HepG2 (cell line): ENCODE measurements around the gene DVL3. TPM values are rescaled to one million over a fixed set of nuclear protein-coding genes. Genes with fewer than 3 reads are reported as not detected.
A peak's percentile ranks its signal among the peaks of the same experiment; 100 is the strongest.

ENCODE experiments used
- ATAC-seq: fragments of 200-7000 bp; cut with Tn5 transposase; 3 replicates; pipeline ENCODE4 v1.9.1; 2020; ENCODE audit warnings: mild to moderate bottlenecking, moderate library complexity
- BruUV-seq: library from RNA; stranded (reverse); fragments of 400-500 nt; replicated peaks from 2 replicates; lab custom pipeline; 2021; lab: Mats Ljungman, UMichigan
- CTCF ChIA-PET: fragments of 300-600 bp; formaldehyde crosslinking; extraction: SDS; loops from one replicate; lab custom pipeline; 2021; ENCODE audit warnings: low total read pairs, inconsistent platforms, low intra/inter-chr PET ratio; lab: Yijun Ruan, JAX
- POLR2A ChIA-PET: fragments of 350-600 bp; sonication (Branson Sonifier 250); formaldehyde crosslinking; loops from one replicate; lab custom pipeline; 2020; ENCODE audit warnings: antibody characterized with exemption, inconsistent platforms; lab: Yijun Ruan, JAX
- DNase-seq: peaks from one replicate; pipeline ENCODE4 v3.0.0-alpha.2; 2015; ENCODE audit warnings: low spot score
- FAIRE-seq: peaks from 3 replicates; lab custom pipeline; 2011; peaks lifted over from hg19 to GRCh38; lab: Jason Lieb, UNC
- H2AFZ ChIP-seq: one replicate; pipeline ENCODE4 v1.6.1; 2011; ENCODE audit warnings: low read length, inconsistent platforms
- H3K27ac ChIP-seq: fragments of 300-600 bp; 3 replicates; pipeline ENCODE4 v1.8.0; 2011; ENCODE audit warnings: mixed run types, mild to moderate bottlenecking, mixed read lengths, low read length, inconsistent platforms; ENCODE audit not compliant: insufficient read depth; ENCODE audit errors: extremely low read length
- H3K27me3 ChIP-seq, 2 experiments: fragments of 200-600 bp in 1 of 2; 2 replicates in 1 of 2; 3 replicates in 1 of 2; pipeline versions ENCODE4 v1.6.0 to v1.8.0; 2011; ENCODE audit warnings: low read length in 2 of 2, mild to moderate bottlenecking in 2 of 2, moderate library complexity in 2 of 2, inconsistent platforms in 1 of 2; ENCODE audit not compliant: insufficient read depth in 2 of 2, control insufficient read depth in 1 of 2
- H3K36me3 ChIP-seq, 2 experiments: fragments of 200-600 bp in 1 of 2; replicated peaks in 1 of 2; 2 replicates in 1 of 2; 3 replicates in 1 of 2; pipeline versions ENCODE4 v1.5.1 to v1.8.0; 2011; ENCODE audit warnings: low read length in 2 of 2, inconsistent platforms in 1 of 2; ENCODE audit not compliant: insufficient read depth in 2 of 2, control insufficient read depth in 1 of 2
- H3K4me1 ChIP-seq: 2 replicates; pipeline ENCODE4 v1.5.1; 2012; ENCODE audit warnings: low read length, inconsistent platforms; ENCODE audit not compliant: insufficient read depth
- H3K4me2 ChIP-seq: 2 replicates; pipeline ENCODE4 v1.6.0; 2011; ENCODE audit warnings: low read depth, low read length, inconsistent platforms
- H3K4me3 ChIP-seq, 3 experiments: fragments of 200-600 bp in 1 of 3; sonication (generic), shearing (Covaris generic) in 1 of 3; replicated peaks in 1 of 3; 2 replicates each; pipeline ENCODE4 v1.5.1; 2011 to 2016; ENCODE audit warnings: low read length in 3 of 3, inconsistent platforms in 2 of 3, low read depth in 2 of 3, mild to moderate bottlenecking in 2 of 3, control low read depth in 1 of 3, mixed read lengths in 1 of 3; ENCODE audit not compliant: insufficient read depth in 1 of 3
- H3K79me2 ChIP-seq: one replicate; pipeline ENCODE4 v1.6.1; 2011; ENCODE audit warnings: low read length, inconsistent platforms; ENCODE audit not compliant: insufficient read depth
- H3K9ac ChIP-seq: 2 replicates; pipeline ENCODE4 v1.6.0; 2011; ENCODE audit warnings: mild to moderate bottlenecking, low read depth, low read length, inconsistent platforms; ENCODE audit not compliant: insufficient read depth
- H3K9me3 ChIP-seq: 2 replicates; pipeline ENCODE4 v1.5.1; 2012; ENCODE audit warnings: mild to moderate bottlenecking, low read length
- H4K20me1 ChIP-seq: 2 replicates; pipeline ENCODE4 v1.6.0; 2011; ENCODE audit warnings: inconsistent platforms, mild to moderate bottlenecking, low read length, moderate library complexity; ENCODE audit not compliant: insufficient read depth
- BCLAF1 ChIP-seq: fragments of 450-650 bp; IDR thresholded peaks from 2 replicates; pipeline ENCODE4 v1.6.1; 2017; ENCODE audit warnings: mild to moderate bottlenecking
- FOXA3 ChIP-seq: IDR thresholded peaks from 2 replicates; pipeline ENCODE4 v1.6.1; 2016; ENCODE audit warnings: missing genetic modification reagents, missing compliant biosample characterization
- GATA4 ChIP-seq: sonication (generic); IDR thresholded peaks from 2 replicates; pipeline ENCODE4 v1.6.1; 2016; ENCODE audit warnings: antibody characterized with exemption, low read depth, borderline replicate concordance
- PRDM4 ChIP-seq: sonication (generic); formaldehyde crosslinking; IDR thresholded peaks from 2 replicates; pipeline ENCODE4 v1.9.0; 2021; ENCODE audit warnings: missing genetic modification reagents, borderline replicate concordance
- STAT5B ChIP-seq: sonication (generic); formaldehyde crosslinking; IDR thresholded peaks from 2 replicates; pipeline ENCODE4 v1.4.0; 2020; ENCODE audit warnings: missing genetic modification reagents
- TARDBP ChIP-seq: sonication (generic); formaldehyde crosslinking; IDR thresholded peaks from 2 replicates; pipeline ENCODE4 v1.8.0; 2022; ENCODE audit warnings: mild to moderate bottlenecking, missing genetic modification reagents
- TOE1 ChIP-seq: sonication (generic); formaldehyde crosslinking; IDR thresholded peaks from 2 replicates; pipeline ENCODE4 v1.4.0; 2020; ENCODE audit warnings: mild to moderate bottlenecking, missing genetic modification reagents
- ZMAT5 ChIP-seq: sonication (generic); formaldehyde crosslinking; IDR thresholded peaks from 2 replicates; pipeline ENCODE4 v1.5.0; 2020; ENCODE audit warnings: mild to moderate bottlenecking, low read depth, missing genetic modification reagents, borderline replicate concordance
- ZNF207 ChIP-seq: fragments of 450-650 bp; IDR thresholded peaks from 2 replicates; pipeline ENCODE4 v1.6.1; 2016; ENCODE audit warnings: antibody characterized with exemption, borderline replicate concordance
- ZNF253 ChIP-seq: sonication (generic); formaldehyde crosslinking; IDR thresholded peaks from 2 replicates; pipeline ENCODE4 v1.8.0; 2022; ENCODE audit warnings: mild to moderate bottlenecking, missing genetic modification reagents, borderline replicate concordance
- ZNF781 ChIP-seq: sonication (generic); formaldehyde crosslinking; IDR thresholded peaks from 2 replicates; pipeline ENCODE4 v1.5.1; 2020; ENCODE audit warnings: borderline replicate concordance, mild to moderate bottlenecking, missing genetic modification reagents; ENCODE audit errors: not compliant biosample characterization
- ZNF784 ChIP-seq: sonication (generic); formaldehyde crosslinking; IDR thresholded peaks from 2 replicates; pipeline ENCODE4 v1.5.1; 2020; ENCODE audit warnings: missing genetic modification reagents, mild to moderate bottlenecking, borderline replicate concordance
- ZNF891 ChIP-seq: sonication (generic); formaldehyde crosslinking; IDR thresholded peaks from 2 replicates; pipeline ENCODE4 v1.5.0; 2020; ENCODE audit warnings: mild to moderate bottlenecking, missing genetic modification reagents
- WGBS: methylation state at CpG from one replicate; pipeline ENCODE4 v1.1.6; 2017; ENCODE audit warnings: low lambda C conversion rate; 5-methylcytosine and 5-hydroxymethylcytosine counted together
- in situ Hi-C: cut with HindIII; loops from 2 replicates; pipeline ENCODE4 v1.10.0; 2017; ENCODE audit warnings: low pct_unique_long_range_greater_than_20kb; ENCODE audit not compliant: extremely low pct_ligation_motif_present
- intact Hi-C: fragments of 100-400 bp; cut with micrococcal nuclease; formaldehyde crosslinking; loops from one replicate; pipeline ENCODE4 v1.10.0; 2022; ENCODE audit not compliant: unreplicated experiment
- polyA plus RNA-seq, 8 experiments: library from polyadenylated mRNA; depleted of rRNA in 3 of 8; stranded (reverse) in 7 of 8; unstranded in 1 of 8; fragments of >200 nt; fragmentation: Illumina TruSeq in 4 of 8; extraction: Trizol in 4 of 8; gene quantifications; 2 replicates each; pipeline versions ENCODE4 v1.2.1 to v1.2.3, GENCODE V29; 2011 to 2016; ENCODE audit warnings: low read depth in 4 of 8, missing spikeins in 1 of 8, mixed read lengths in 1 of 8; ENCODE audit not compliant: insufficient read depth in 1 of 8
- total RNA-seq, 5 experiments: library from RNA; depleted of rRNA; stranded (reverse); fragments of >200 nt; fragmentation: Illumina TruSeq; extraction: Trizol; gene quantifications; 2 replicates each; pipeline ENCODE4 v1.2.3, GENCODE V29; 2016; ENCODE audit warnings: low read depth in 1 of 5

Gene DVL3
- total and polyA plus RNA-seq, 2 of the 13 experiments (the other 11 are each of a cell fraction or from before 2014, with no cell fraction given): 29.0 to 36.1 TPM

- no peak for TF ChIP-seq BCLAF1
These were observed 22.2 kb upstream of the DVL3 start (continued) for GRCh38 chr3:184132945-184133344.

- 4% methylated on average over 35 of the region's 37 CpGs for WGBS
- ChIA-PET POLR2A (interaction anchor here (0.7 to 2.8 kb wide), 12 partner anchors 9 to 250 kb away, joined by 3 to 28 read pairs (median 5); partner anchors contain the start of genes ABCC5, ABCF3, DVL3 and PARL), CTCF (no interaction called here)
- Histone ChIP-seq H3K4me1 (peaks cover 23% of the 10 kb centered on the region), H4K20me1 (no peaks in the 10 kb centered on the region), H3K4me2 (peak overlapping the region; percentile 82), H3K79me2 (peaks cover 30% of the 10 kb centered on the region), H3K27me3 (no peaks in the 10 kb centered on the region; a peak in 1 of 5 replicates), H3K4me3 (peak overlapping the region; percentile 86 to 94 (median 93)), H3K9me3 (no peaks in the 10 kb centered on the region), H3K9ac (peak overlapping the region; percentile 89), H2AFZ (peak overlapping the region; percentile 56), H3K27ac (peak overlapping the region; percentile 61), H3K36me3 (peaks cover 2 to 6% of the 10 kb centered on the region in 2 experiments; a peak in 3 of 5 replicates)
- in situ Hi-C loops: loop anchor here (25.0 kb wide), 1 partner anchor 247 kb away; the partner anchor contains the start of gene PARL
- intact Hi-C loops: loop anchor here (2.0 to 5.0 kb wide), 2 partner anchors 92 to 239 kb away; no protein-coding TSS in a partner anchor
- BruUV-seq: no TSS peak
- ATAC-seq (peak; percentile 81), FAIRE-seq (peak; percentile 61), DNase-seq (peak; percentile 74)
- no peak for TF ChIP-seq STAT5B
- no peak for TF ChIP-seq PRDM4 (CRISPR knock-in tag)
- TF ChIP-seq ZMAT5: no peak
- peak; percentile 42 for TF ChIP-seq ZNF781
- TF ChIP-seq ZNF891 (CRISPR knock-in tag): peak; percentile 54; the same call in 1 of the 2 replicates
- TF ChIP-seq TARDBP (CRISPR knock-in tag): peak; percentile 61; the same call in 1 of the 2 replicates
- TF ChIP-seq ZNF784 (CRISPR knock-in tag): peak; percentile 87; the same call in 1 of the 2 replicates
- no peak for TF ChIP-seq ZNF253 (CRISPR knock-in tag)
- peak; percentile 31; the same call in 1 of the 2 replicates for TF ChIP-seq TOE1
- no peak for TF ChIP-seq GATA4
- TF ChIP-seq FOXA3 (CRISPR knock-in tag): peak; percentile 19; the same call in 1 of the 2 replicates
- TF ChIP-seq ZNF207: no peak
These were observed 21.1 kb upstream of the DVL3 start for GRCh38 chr3:184133840-184134745.
